ENCODE results near the gene CYSRT1. TPM values are rescaled to one million over a fixed set of nuclear protein-coding genes. Genes with fewer than 3 reads are reported as not detected.

CYSRT1 gene
- polyA plus RNA-seq, 1 donor (not counting 4 experiments of a cell fraction or from before 2014, with no cell fraction given), result 0.80 TPM

GRCh38 chr9:137234055-137234697, 9.2 kb downstream of the CYSRT1 start:
- Histone ChIP-seq H3K79me2 (ENCODE audit: control insufficient read depth, insufficient read depth, low read length) (peaks cover 4% of the 10 kb centered on the region), H3K4me1 (ENCODE audit: control insufficient read depth, extremely low read depth, insufficient read depth, low read length) (no peaks in the 10 kb centered on the region), H3K27ac (ENCODE audit: control insufficient read depth, insufficient read depth, low read length) (no peak overlapping the region), H3K36me3 (ENCODE audit: control insufficient read depth in 2 of 2, extremely low read depth in 1 of 2, insufficient read depth in 2 of 2, low read length in 2 of 2) (peaks cover 0 to 6% of the 10 kb centered on the region in 2 experiments), H3K27me3 (ENCODE audit: control insufficient read depth, extremely low read depth, insufficient read depth, low read length) (peaks cover 13% of the 10 kb centered on the region), H3K9me3 (ENCODE audit: control insufficient read depth, low read depth, low read length) (no peaks in the 10 kb centered on the region), H4K20me1 (ENCODE audit: control insufficient read depth, extremely low read depth, insufficient read depth, low read length) (no peaks in the 10 kb centered on the region), H3K9ac (ENCODE audit: control insufficient read depth, extremely low read depth, insufficient read depth, low read length) (no peak overlapping the region), H3K4me2 (ENCODE audit: control insufficient read depth, extremely low read depth, insufficient read depth, low read depth, low read length) (no peak overlapping the region), H2AFZ (ENCODE audit: control insufficient read depth, low read length) (no peak overlapping the region), H3K4me3 (ENCODE audit: control insufficient read depth in 2 of 3, extremely low read depth in 1 of 3, insufficient read depth in 2 of 3, low read depth in 1 of 3, low read length in 3 of 3) (no peak overlapping the region), H3K9me1 (ENCODE audit: control insufficient read depth, extremely low read depth, insufficient read depth, low read length) (no peaks in the 10 kb centered on the region)
- FAIRE-seq, result no peak
- dilution Hi-C loops (cut with MboI; ENCODE audit: extremely low pct_ligation_motif_present, low sequenced_read_pairs), result no loop called here
- no peak for TF ChIP-seq CTCF (optimal IDR thresholded peaks at IDR 0.05 in 1 of 3, IDR thresholded peaks at IDR 0.05 in 1 of 3, conservative IDR thresholded peaks at IDR 0.05 in 1 of 3; ENCODE audit: extremely low read depth in 1 of 3, insufficient read depth in 2 of 3, low read length in 3 of 3)
- TF ChIP-seq EZH2 (IDR thresholded peaks at IDR 0.05; ENCODE audit: low read length), result no peak
- DNase-seq (ENCODE audit: low read depth, low spot score), result no peak

DNA sequence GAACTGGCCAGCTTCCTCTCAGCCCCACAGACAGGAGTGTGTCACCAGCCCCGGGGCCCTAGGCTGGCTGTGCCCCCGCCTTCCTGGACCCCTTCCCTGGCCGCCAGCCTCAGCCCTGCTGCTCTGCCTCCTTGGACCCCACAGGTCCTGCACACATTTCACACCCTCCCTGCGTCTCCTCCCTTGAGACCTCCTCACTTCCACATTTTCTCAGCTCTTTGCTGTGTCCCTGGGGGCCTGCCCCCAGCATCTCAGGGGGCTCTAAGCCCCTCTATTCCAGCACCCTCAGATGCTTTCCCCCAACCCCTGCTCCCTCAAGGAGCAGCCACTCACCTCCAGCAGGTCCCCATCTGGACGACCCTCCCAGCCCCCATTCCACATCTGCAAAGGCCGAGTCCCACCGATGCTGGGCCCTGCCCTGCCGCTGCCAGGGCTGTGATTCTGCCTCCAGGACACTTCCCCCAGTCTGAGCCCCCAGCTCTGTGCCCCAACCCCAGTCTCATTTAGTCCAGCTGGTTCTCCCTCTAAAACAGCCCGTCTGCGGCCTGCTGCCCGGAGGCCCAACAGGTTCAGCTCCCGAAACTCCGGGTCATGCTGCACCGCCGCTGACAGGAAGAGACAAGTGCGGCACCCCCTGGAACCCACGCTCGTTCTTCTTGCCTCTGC, 9.9 kb downstream of the CYSRT1 start:
- FAIRE-seq (no peak), DNase-seq (ENCODE audit: low read depth, low spot score) (no peak)
- Histone ChIP-seq H3K4me1 (ENCODE audit: control insufficient read depth, extremely low read depth, insufficient read depth, low read length) (no peaks in the 10 kb centered on the region), H3K4me2 (ENCODE audit: control insufficient read depth, extremely low read depth, insufficient read depth, low read depth, low read length) (no peak overlapping the region), H4K20me1 (ENCODE audit: control insufficient read depth, extremely low read depth, insufficient read depth, low read length) (no peaks in the 10 kb centered on the region), H3K79me2 (ENCODE audit: control insufficient read depth, insufficient read depth, low read length) (peaks cover 6% of the 10 kb centered on the region), H3K27me3 (ENCODE audit: control insufficient read depth, extremely low read depth, insufficient read depth, low read length) (peaks cover 12% of the 10 kb centered on the region), H3K9me1 (ENCODE audit: control insufficient read depth, extremely low read depth, insufficient read depth, low read length) (no peaks in the 10 kb centered on the region), H3K9me3 (ENCODE audit: control insufficient read depth, low read depth, low read length) (no peaks in the 10 kb centered on the region), H3K36me3 (ENCODE audit: control insufficient read depth in 2 of 2, extremely low read depth in 1 of 2, insufficient read depth in 2 of 2, low read length in 2 of 2) (peaks cover 0 to 6% of the 10 kb centered on the region in 2 experiments), H2AFZ (ENCODE audit: control insufficient read depth, low read length) (no peak overlapping the region), H3K27ac (ENCODE audit: control insufficient read depth, insufficient read depth, low read length) (no peak overlapping the region), H3K4me3 (ENCODE audit: control insufficient read depth in 2 of 3, extremely low read depth in 1 of 3, insufficient read depth in 2 of 3, low read depth in 1 of 3, low read length in 3 of 3) (no peak overlapping the region), H3K9ac (ENCODE audit: control insufficient read depth, extremely low read depth, insufficient read depth, low read length) (no peak overlapping the region)
- dilution Hi-C loops (cut with MboI; ENCODE audit: extremely low pct_ligation_motif_present, low sequenced_read_pairs), result no loop called here
- TF ChIP-seq EZH2 (IDR thresholded peaks at IDR 0.05; ENCODE audit: low read length) (no peak), CTCF (optimal IDR thresholded peaks at IDR 0.05 in 1 of 3, IDR thresholded peaks at IDR 0.05 in 1 of 3, conservative IDR thresholded peaks at IDR 0.05 in 1 of 3; ENCODE audit: extremely low read depth in 1 of 3, insufficient read depth in 2 of 3, low read length in 3 of 3) (no peak)
